ENCODE results near the gene SP6. TPM values are rescaled to one million over a fixed set of nuclear protein-coding genes. Genes with fewer than 3 reads are reported as not detected.

The SP6 gene
- total and polyA plus RNA-seq, 2 of the 4 experiments (the other 2 are of a cell fraction), result under 0.01 to 0.31 TPM

DNA sequence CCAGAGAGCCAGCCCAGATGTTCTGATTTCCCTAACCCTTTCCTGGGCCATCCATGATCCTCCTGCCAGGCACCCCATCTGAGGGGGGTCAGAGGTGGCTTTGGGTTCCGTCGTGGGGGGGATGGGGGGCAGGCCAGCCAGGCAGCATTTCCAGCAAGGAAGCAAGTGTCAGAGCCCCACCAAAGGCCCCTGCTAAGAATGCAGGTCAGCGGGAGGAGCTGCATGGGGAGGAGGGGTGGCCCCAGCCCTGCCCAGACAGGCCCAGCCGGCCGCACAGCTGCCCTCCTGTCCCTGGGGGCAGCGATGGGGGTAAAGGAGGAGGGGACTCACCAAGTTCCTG, 7.6 kb downstream of the SP6 start:
- ATAC-seq (ENCODE audit: low read depth) (no peak), DNase-seq (no peak)
- no peak overlapping the region for H2BK120ac ChIP-seq (ENCODE audit: low read depth, low read length)
- no peak overlapping the region for H3K14ac ChIP-seq (replicated peaks; ENCODE audit: low read depth, low read length)
- no peak overlapping the region for H3K4ac ChIP-seq (ENCODE audit: low read depth, low read length)
- H2BK20ac ChIP-seq (ENCODE audit: low read depth, low read length), result no peak overlapping the region
- H4K8ac ChIP-seq (ENCODE audit: low read depth in 2 of 2, low read length in 2 of 2), result no peak overlapping the region
- peaks cover 35% of the 10 kb centered on the region for H3K27me3 ChIP-seq (ENCODE audit: control insufficient read depth, insufficient read depth, low read length)
- H3K23ac ChIP-seq (ENCODE audit: low read depth, low read length), result no peak overlapping the region
- no peak overlapping the region for H4K5ac ChIP-seq (ENCODE audit: low read depth, low read length)
- peaks cover 8 to 22% of the 10 kb centered on the region in 2 experiments; a peak in 3 of 4 replicates for H3K79me1 ChIP-seq (ENCODE audit: low read depth in 1 of 2, low read length in 2 of 2)
- H2AK5ac ChIP-seq (ENCODE audit: low read depth, low read length), result no peak overlapping the region
- no TSS peak for BruUV-seq (replicated peaks)
- in situ Hi-C loops (cut with MboI; ENCODE audit: low sequenced_read_pairs), result loop anchor here (5.0 kb wide), 2 partner anchors 49 to 174 kb away; no protein-coding TSS in a partner anchor
- H4K91ac ChIP-seq (ENCODE audit: insufficient read depth, low read depth, low read length), result no peak overlapping the region
- no peak overlapping the region for H3K18ac ChIP-seq (ENCODE audit: low read depth, low read length)
- no peak overlapping the region for H3K56ac ChIP-seq (ENCODE audit: extremely low read depth, insufficient read depth, low read length)
- no peak overlapping the region for H3K4me2 ChIP-seq (ENCODE audit: low read depth, low read length)
- peaks cover 4% of the 10 kb centered on the region; the same call in 1 of the 2 replicates for H3K36me3 ChIP-seq (ENCODE audit: control insufficient read depth, insufficient read depth, low read length)
- intact Hi-C loops (cut with micrococcal nuclease), result loop anchor here (1.0 to 5.0 kb wide), 2 partner anchors 104 to 127 kb away; no protein-coding TSS in a partner anchor
- TF ChIP-seq BHLHE40 (IDR thresholded peaks at IDR 0.05; ENCODE audit: low read depth, low read length), result no peak
- TF ChIP-seq MAFK (IDR thresholded peaks at IDR 0.05; ENCODE audit: low read depth, low read length), result no peak
- no peak for TF ChIP-seq MAZ (IDR thresholded peaks at IDR 0.05; ENCODE audit: borderline replicate concordance, low read depth, low read length)
- TF ChIP-seq SMC3 (IDR thresholded peaks at IDR 0.05; ENCODE audit: low read depth, low read length), result no peak
- no peak for TF ChIP-seq FOS (IDR thresholded peaks at IDR 0.05; ENCODE audit: low read depth, low read length)
- no peak for TF ChIP-seq RFX5 (IDR thresholded peaks at IDR 0.05; ENCODE audit: low read depth, low read length)
- TF ChIP-seq RAD21 (IDR thresholded peaks at IDR 0.05; ENCODE audit: low read length), result no peak
- TF ChIP-seq, protein P1, sequence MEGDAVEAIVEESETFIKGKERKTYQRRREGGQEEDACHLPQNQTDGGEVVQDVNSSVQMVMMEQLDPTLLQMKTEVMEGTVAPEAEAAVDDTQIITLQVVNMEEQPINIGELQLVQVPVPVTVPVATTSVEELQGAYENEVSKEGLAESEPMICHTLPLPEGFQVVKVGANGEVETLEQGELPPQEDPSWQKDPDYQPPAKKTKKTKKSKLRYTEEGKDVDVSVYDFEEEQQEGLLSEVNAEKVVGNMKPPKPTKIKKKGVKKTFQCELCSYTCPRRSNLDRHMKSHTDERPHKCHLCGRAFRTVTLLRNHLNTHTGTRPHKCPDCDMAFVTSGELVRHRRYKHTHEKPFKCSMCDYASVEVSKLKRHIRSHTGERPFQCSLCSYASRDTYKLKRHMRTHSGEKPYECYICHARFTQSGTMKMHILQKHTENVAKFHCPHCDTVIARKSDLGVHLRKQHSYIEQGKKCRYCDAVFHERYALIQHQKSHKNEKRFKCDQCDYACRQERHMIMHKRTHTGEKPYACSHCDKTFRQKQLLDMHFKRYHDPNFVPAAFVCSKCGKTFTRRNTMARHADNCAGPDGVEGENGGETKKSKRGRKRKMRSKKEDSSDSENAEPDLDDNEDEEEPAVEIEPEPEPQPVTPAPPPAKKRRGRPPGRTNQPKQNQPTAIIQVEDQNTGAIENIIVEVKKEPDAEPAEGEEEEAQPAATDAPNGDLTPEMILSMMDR (conservative IDR thresholded peaks at IDR 0.05; ENCODE audit: low read depth, low read length), result no peak
- no peak for TF ChIP-seq MXI1 (IDR thresholded peaks at IDR 0.05; ENCODE audit: borderline replicate concordance, low read depth, low read length)
- TF ChIP-seq CHD1 (IDR thresholded peaks at IDR 0.05; ENCODE audit: low read depth, low read length), result no peak
- no peak for TF ChIP-seq CEBPB (IDR thresholded peaks at IDR 0.05; ENCODE audit: low read depth, low read length)
- TF ChIP-seq, protein P2, sequence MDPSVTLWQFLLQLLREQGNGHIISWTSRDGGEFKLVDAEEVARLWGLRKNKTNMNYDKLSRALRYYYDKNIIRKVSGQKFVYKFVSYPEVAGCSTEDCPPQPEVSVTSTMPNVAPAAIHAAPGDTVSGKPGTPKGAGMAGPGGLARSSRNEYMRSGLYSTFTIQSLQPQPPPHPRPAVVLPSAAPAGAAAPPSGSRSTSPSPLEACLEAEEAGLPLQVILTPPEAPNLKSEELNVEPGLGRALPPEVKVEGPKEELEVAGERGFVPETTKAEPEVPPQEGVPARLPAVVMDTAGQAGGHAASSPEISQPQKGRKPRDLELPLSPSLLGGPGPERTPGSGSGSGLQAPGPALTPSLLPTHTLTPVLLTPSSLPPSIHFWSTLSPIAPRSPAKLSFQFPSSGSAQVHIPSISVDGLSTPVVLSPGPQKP (IDR thresholded peaks at IDR 0.05; ENCODE audit: borderline replicate concordance, low read depth, low read length), result no peak
- peaks cover 4% of the 10 kb centered on the region; the same call in 1 of the 2 replicates for H3K9me1 ChIP-seq (ENCODE audit: insufficient read depth, low read length)
- peaks cover 6% of the 10 kb centered on the region; the same call in 1 of the 2 replicates for H3K4me1 ChIP-seq (ENCODE audit: control insufficient read depth, insufficient read depth, low read length)
- POLR2A ChIA-PET (ENCODE audit: unreplicated experiment), result no interaction called here
- no peak overlapping the region for H2AFZ ChIP-seq (replicated peaks; ENCODE audit: low read length, poor library complexity)
- H3K9ac ChIP-seq (ENCODE audit: low read depth, low read length), result no peak overlapping the region
- H3K27ac ChIP-seq (ENCODE audit: insufficient read depth, low read length), result no peak overlapping the region
- no peak overlapping the region for H2BK15ac ChIP-seq (ENCODE audit: low read depth, low read length)
- no peak overlapping the region for H2AK9ac ChIP-seq (replicated peaks; ENCODE audit: low read depth, low read length, poor library complexity)
- CTCF ChIA-PET, result interaction anchor here (1.0 to 4.4 kb wide), 4 partner anchors 41 to 127 kb away, joined by 3 to 47 read pairs (median 11); partner anchors contain the start of gene CDK5RAP3
- no peak overlapping the region for H2BK5ac ChIP-seq (ENCODE audit: low read depth, low read length, poor library complexity, severe bottlenecking)
- dilution Hi-C loops (cut with HindIII; ENCODE audit: low sequenced_read_pairs, unreplicated experiment), result no loop called here
- H3K9me3 ChIP-seq (ENCODE audit: control insufficient read depth, insufficient read depth, low read length), result no peaks in the 10 kb centered on the region
- 40% methylated on average over 1 of the region's 6 CpGs; no CpG with 5 or more reads in 1 of the 2 experiments for WGBS, 2 experiments (ENCODE audit: extremely low coverage in 2 of 2, insufficient read length in 1 of 2)
- H4K20me1 ChIP-seq (ENCODE audit: insufficient read depth, low read length), result no peaks in the 10 kb centered on the region
- H3K4me3 ChIP-seq (ENCODE audit: insufficient read depth, low read depth, low read length), result no peak overlapping the region
